ENCODE data around the gene ATP6V0B. TPM values are rescaled to one million over a fixed set of nuclear protein-coding genes. Genes with fewer than 3 reads are reported as not detected.

Gene ATP6V0B
- total and polyA plus RNA-seq, 2 of the 13 experiments (the other 11 are each of a cell fraction or from before 2014, with no cell fraction given) = 157 to 161 TPM

GRCh38 chr1:43991476-43992231, 16.9 kb downstream of the ATP6V0B start, which contains the start of gene CCDC24 (continued):
- TF ChIP-seq ZNF597 (CRISPR knock-in tag; IDR thresholded peaks at IDR 0.05) (no peak), ZNF674 (CRISPR knock-in tag; IDR thresholded peaks at IDR 0.05; ENCODE audit: low read depth) (no peak), ZBTB43 (CRISPR knock-in tag; conservative IDR thresholded peaks at IDR 0.05) (no peak; the same call in 1 of the 2 replicates), AKAP8 (CRISPR knock-in tag; IDR thresholded peaks at IDR 0.05) (peak; percentile 97), ZNF350 (CRISPR knock-in tag; IDR thresholded peaks at IDR 0.05; ENCODE audit: borderline replicate concordance, low read depth) (peak; percentile 56), ZNF326 (CRISPR knock-in tag; IDR thresholded peaks at IDR 0.05; ENCODE audit: borderline replicate concordance) (no peak), FOXM1 (CRISPR knock-in tag; IDR thresholded peaks at IDR 0.05) (no peak), SP1 (IDR thresholded peaks at IDR 0.05) (no peak), SP1 (CRISPR knock-in tag; IDR thresholded peaks at IDR 0.05) (peak; percentile 63), ZNF33A (CRISPR knock-in tag; IDR thresholded peaks at IDR 0.05; ENCODE audit: borderline replicate concordance) (no peak), MAFG (CRISPR knock-in tag; IDR thresholded peaks at IDR 0.05) (no peak), ZNF761 (CRISPR knock-in tag; conservative IDR thresholded peaks at IDR 0.05) (no peak), MTA3 (CRISPR knock-in tag; IDR thresholded peaks at IDR 0.05) (no peak), IRF1 (CRISPR knock-in tag; IDR thresholded peaks at IDR 0.05; ENCODE audit: low read depth) (no peak), ZHX1 (CRISPR knock-in tag; IDR thresholded peaks at IDR 0.05; ENCODE audit: low read depth) (no peak), ZNF121 (CRISPR knock-in tag; IDR thresholded peaks at IDR 0.05) (no peak), AKNA (CRISPR knock-in tag; IDR thresholded peaks at IDR 0.05; ENCODE audit: borderline replicate concordance) (no peak), PHF5A (CRISPR knock-in tag; IDR thresholded peaks at IDR 0.05; ENCODE audit: low read depth, unreplicated experiment) (no peak), ZSCAN21 (CRISPR knock-in tag; IDR thresholded peaks at IDR 0.05; ENCODE audit: borderline replicate concordance) (no peak; the same call in 1 of the 2 replicates)

Measured in HepG2 (cell line).